Choroid plexus epithelial cell (primary cell): ENCODE results near the gene CD109.

ENCODE experiments used
- DNase-seq: peaks from one replicate; pipeline ENCODE4 v3.0.0-alpha.2; 2010; ENCODE audit warnings: low read depth
- H3K4me3 ChIP-seq: 2 replicates; pipeline ENCODE4 v1.5.1; 2011; ENCODE audit warnings: low read depth, mild to moderate bottlenecking, control low read depth, low read length, moderate library complexity
- TF ChIP-seq, protein P1 (sequence below): conservative IDR thresholded peaks from 2 replicates; pipeline ENCODE4 v1.5.1; 2011; ENCODE audit warnings: low read depth, mild to moderate bottlenecking, control low read depth, inconsistent platforms, low read length, moderate library complexity

Gene CD109

DNA sequence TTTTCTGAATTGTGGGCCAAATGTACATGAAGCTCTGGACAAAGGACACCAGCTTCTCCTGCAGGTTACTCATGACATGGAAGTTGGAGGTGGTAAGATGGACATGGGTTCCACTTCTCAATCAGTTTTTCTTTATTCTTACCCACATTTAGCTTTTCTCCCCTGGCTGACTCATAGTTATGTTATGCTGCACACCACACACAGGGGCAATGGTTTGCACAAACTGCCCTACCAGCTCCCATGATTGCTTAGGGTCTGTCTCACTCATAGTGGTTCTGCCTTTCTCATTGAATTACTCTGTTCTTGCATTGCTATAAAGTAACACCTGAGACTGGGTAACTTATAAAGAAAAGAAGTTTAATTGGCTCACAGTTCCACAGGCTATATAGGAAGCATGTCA is 4.5 kb upstream of the CD109 start:
- DNase-seq: peak; percentile 56
- TF ChIP-seq, protein P1, sequence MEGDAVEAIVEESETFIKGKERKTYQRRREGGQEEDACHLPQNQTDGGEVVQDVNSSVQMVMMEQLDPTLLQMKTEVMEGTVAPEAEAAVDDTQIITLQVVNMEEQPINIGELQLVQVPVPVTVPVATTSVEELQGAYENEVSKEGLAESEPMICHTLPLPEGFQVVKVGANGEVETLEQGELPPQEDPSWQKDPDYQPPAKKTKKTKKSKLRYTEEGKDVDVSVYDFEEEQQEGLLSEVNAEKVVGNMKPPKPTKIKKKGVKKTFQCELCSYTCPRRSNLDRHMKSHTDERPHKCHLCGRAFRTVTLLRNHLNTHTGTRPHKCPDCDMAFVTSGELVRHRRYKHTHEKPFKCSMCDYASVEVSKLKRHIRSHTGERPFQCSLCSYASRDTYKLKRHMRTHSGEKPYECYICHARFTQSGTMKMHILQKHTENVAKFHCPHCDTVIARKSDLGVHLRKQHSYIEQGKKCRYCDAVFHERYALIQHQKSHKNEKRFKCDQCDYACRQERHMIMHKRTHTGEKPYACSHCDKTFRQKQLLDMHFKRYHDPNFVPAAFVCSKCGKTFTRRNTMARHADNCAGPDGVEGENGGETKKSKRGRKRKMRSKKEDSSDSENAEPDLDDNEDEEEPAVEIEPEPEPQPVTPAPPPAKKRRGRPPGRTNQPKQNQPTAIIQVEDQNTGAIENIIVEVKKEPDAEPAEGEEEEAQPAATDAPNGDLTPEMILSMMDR: no peak
- H3K4me3 ChIP-seq: no peak overlapping the region

DNA sequence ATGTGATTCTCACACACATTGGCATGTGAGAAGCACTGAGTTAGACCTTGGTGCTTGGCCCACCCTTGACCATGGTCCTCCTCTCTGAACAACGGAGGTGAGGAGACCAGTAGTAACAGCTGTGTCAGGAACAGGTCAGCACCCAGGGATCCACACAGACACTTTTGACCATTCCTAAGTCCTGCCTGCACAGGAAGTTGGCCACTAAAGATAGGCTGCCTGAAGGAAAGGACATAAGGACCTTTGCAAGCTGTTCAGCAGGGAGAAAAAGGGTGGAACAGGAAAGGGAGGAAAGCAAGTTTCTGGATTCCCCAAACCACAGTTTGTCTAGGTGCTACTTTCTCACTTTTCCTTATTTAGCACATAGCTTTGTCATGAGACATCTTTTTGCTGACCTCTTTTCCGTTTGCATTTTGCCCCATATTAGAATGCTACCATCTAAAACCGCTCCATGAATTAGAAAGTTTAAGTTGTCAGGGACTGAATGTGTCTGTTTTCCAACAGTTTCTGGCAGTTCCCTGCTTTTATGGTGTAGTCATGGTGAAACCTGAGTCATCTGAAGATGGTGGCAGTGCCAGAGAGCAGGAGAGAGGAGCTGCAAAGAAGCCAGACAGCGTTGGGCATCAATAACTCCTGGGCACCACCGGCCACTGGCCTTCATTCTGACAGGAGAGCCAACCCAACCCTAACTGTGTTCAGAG is 1.1 kb upstream of the CD109 start:
- peak overlapping the region; percentile 69 for H3K4me3 ChIP-seq
- peak; percentile 57 for DNase-seq
- TF ChIP-seq, protein P1: no peak

DNA sequence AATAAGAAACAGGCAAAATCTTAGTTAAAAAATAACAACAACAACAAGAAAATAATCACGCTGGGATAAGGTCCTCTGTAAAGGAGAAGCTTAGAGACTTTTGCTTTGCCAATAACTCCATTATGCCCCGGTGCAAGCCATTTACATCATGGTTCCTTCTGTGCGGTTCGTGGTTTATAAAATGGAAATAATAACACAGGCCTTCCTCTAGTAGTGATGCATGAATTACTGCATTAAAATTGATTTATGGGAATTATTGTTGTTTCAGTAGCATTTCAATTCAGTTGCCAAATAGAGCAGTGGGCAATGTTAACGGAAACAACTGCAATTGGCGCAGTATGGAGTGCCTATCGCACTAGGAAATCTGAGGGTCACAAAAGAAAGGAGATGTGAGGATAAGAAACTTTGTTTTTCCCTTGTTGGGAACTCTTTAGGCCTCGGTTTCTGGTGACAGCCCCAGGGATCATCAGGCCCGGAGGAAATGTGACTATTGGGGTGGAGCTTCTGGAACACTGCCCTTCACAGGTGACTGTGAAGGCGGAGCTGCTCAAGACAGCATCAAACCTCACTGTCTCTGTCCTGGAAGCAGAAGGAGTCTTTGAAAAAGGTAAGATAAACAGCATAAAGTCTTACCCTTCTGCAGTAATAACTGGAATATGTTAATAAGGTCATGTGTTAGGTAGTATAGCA is 1.1 kb downstream of the CD109 start:
- H3K4me3 ChIP-seq: peak overlapping the region; percentile 69
- DNase-seq: no peak
- TF ChIP-seq, protein P1: no peak

DNA sequence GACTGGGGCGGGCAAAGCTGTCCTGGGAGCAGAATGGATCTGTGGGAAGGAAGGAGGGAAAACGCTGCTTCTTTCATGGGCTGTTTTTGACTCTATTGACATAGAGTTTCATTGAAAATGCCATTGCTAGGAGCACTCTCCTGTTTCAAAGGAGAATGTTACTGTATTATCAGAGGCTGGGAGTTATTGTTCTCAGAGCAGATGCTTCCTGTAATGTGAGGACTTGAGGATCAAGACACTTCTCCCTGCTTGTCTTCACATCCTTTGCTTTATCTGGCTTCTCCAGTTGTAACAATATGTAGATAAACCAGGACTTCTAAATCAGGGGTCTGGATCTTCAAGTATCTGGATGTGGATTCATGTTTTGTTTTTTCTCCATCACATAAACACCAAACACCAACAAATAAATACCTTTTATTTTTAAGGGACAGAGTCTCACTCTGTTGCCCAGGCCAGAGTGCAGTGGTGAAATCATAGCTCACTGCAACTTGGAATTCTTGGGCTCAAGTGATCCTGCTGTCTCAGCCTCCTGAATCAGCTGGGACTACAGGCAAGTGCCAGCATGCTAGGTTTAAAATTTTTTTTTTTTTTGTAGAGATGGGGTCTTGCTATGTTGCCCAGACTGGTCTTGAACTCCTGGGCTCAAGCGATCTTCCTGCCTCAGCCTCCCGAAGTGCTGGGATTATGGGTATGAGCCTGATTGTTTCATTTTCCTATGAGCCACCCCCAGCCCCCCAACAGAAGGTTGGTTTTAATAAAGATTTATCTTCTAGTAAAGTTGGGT is 3.9 kb downstream of the CD109 start:
- TF ChIP-seq, protein P1: no peak
- H3K4me3 ChIP-seq: no peak overlapping the region
- DNase-seq: no peak

DNA sequence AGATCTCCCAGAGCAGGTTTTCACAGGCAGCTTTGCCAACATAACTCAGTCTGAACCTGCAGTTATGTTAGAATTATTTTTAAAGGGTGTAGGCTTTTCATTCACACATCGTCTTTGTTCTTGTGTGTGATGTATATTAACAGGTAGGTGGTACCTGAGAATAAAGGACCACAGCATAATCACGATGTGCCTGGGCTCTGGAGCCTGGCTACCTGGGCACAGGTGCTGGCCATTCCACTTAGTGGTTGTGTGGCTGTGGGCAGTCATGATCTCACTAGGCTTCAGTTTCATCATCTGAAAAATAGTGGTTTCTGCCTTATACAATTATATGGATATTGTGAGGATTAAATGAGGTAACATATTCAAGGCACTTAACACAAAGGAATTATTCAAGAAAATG is 6.4 kb downstream of the CD109 start:
- no peak for DNase-seq
- no peak overlapping the region for H3K4me3 ChIP-seq

DNA sequence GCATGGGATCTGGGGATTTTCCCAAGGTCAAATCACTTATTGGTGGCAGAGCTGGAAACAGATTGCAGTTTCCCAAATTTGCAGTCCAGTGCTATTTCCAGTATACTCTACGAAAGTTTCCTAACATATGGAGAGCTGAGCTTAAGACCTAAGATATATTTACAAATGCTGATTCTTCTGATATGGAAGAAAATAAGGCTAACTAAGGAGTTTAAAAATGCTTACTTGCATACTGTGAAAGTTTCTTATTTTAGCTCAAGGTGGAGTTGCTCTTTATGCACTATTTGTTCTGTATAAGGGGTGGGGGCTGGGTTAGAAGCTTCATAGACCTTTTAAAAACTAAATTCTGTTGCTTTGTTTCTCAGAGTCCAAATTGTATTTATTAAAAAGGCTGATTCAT is 7.5 kb downstream of the CD109 start:
- DNase-seq: no peak
- no peak overlapping the region for H3K4me3 ChIP-seq
- TF ChIP-seq, protein P1: no peak

More for the DNA sequence above, 6.4 kb downstream of the CD109 start:
- TF ChIP-seq, protein P1: no peak
